IMR-90 (cell line): Measurements from ENCODE around the gene BCL2L13. TPM values are rescaled to one million over a fixed set of nuclear protein-coding genes. Genes with fewer than 3 reads are reported as not detected.
"Not testable (repeated sequence)": the region's sequence is repeated elsewhere in the genome, so short reads cannot be mapped to it uniquely, and the experiment has no call there.

Source experiments
- ATAC-seq: fragments of 200-7000 bp; cut with Tn5 transposase; 2 replicates; pipeline ENCODE4 v1.9.1; 2020; ENCODE audit warnings: low read depth, mild to moderate bottlenecking, moderate library complexity
- BruUV-seq: library from RNA; stranded (reverse); fragments of 400-500 nt; replicated peaks from 2 replicates; lab custom pipeline; 2021; lab: Mats Ljungman, UMichigan
- CTCF ChIA-PET: fragments of 300-600 bp; formaldehyde crosslinking; extraction: SDS; loops from one replicate; lab custom pipeline; 2021; ENCODE audit warnings: antibody characterized with exemption; lab: Yijun Ruan, JAX
- POLR2A ChIA-PET: fragments of 300-600 bp; sonication (Branson Sonifier 250); formaldehyde crosslinking; loops from one replicate; lab custom pipeline; 2022; ENCODE audit warnings: antibody characterized with exemption; ENCODE audit not compliant: unreplicated experiment; lab: Charles Lee
- DNase-seq: peaks from one replicate; pipeline ENCODE4 v3.0.0; 2013
- H2AFZ ChIP-seq: replicated peaks from 2 replicates; pipeline ENCODE3; 2013; ENCODE audit warnings: low read length, mild to moderate bottlenecking; ENCODE audit not compliant: poor library complexity
- H2AK5ac ChIP-seq: 2 replicates; pipeline ENCODE4 v1.6.1; 2013; ENCODE audit warnings: low read depth, low read length, inconsistent platforms
- H2AK9ac ChIP-seq: replicated peaks from 2 replicates; pipeline ENCODE3; 2013; ENCODE audit warnings: mild to moderate bottlenecking, low read depth, low read length, moderate library complexity; ENCODE audit not compliant: poor library complexity
- H2BK120ac ChIP-seq: 2 replicates; pipeline ENCODE4 v1.6.1; 2013; ENCODE audit warnings: low read depth, low read length, inconsistent platforms
- H2BK15ac ChIP-seq: 3 replicates; pipeline ENCODE4 v1.6.1; 2013; ENCODE audit warnings: low read depth, low read length, inconsistent platforms
- H2BK20ac ChIP-seq: 2 replicates; pipeline ENCODE4 v1.6.1; 2013; ENCODE audit warnings: low read depth, mild to moderate bottlenecking, inconsistent platforms, low read length, moderate library complexity
- H2BK5ac ChIP-seq: 2 replicates; pipeline ENCODE4 v1.6.1; 2013; ENCODE audit warnings: mild to moderate bottlenecking, low read depth, low read length, inconsistent platforms; ENCODE audit not compliant: poor library complexity, severe bottlenecking
- H3K14ac ChIP-seq: replicated peaks from 2 replicates; pipeline ENCODE4 v1.6.1; 2013; ENCODE audit warnings: low read depth, low read length, inconsistent platforms
- H3K18ac ChIP-seq: 2 replicates; pipeline ENCODE4 v1.6.1; 2013; ENCODE audit warnings: low read depth, low read length, control low read depth
- H3K23ac ChIP-seq: 2 replicates; pipeline ENCODE4 v1.6.1; 2013; ENCODE audit warnings: low read depth, low read length, inconsistent platforms
- H3K27ac ChIP-seq: 2 replicates; pipeline ENCODE4 v1.5.1; 2013; ENCODE audit warnings: mild to moderate bottlenecking, control low read depth, low read length; ENCODE audit not compliant: insufficient read depth
- H3K27me3 ChIP-seq: 2 replicates; pipeline ENCODE4 v1.6.1; 2013; ENCODE audit warnings: low read length; ENCODE audit not compliant: control insufficient read depth, insufficient read depth
- H3K36me3 ChIP-seq: 2 replicates; pipeline ENCODE4 v1.6.1; 2013; ENCODE audit warnings: low read length, mixed read lengths; ENCODE audit not compliant: control insufficient read depth, insufficient read depth
- H3K4ac ChIP-seq: 2 replicates; pipeline ENCODE4 v1.6.1; 2013; ENCODE audit warnings: low read depth, low read length, inconsistent platforms
- H3K4me1 ChIP-seq: 2 replicates; pipeline ENCODE4 v1.6.1; 2013; ENCODE audit warnings: low read length, mixed read lengths; ENCODE audit not compliant: control insufficient read depth, insufficient read depth
- H3K4me2 ChIP-seq: 2 replicates; pipeline ENCODE4 v1.6.1; 2013; ENCODE audit warnings: low read depth, mild to moderate bottlenecking, control low read depth, low read length, moderate library complexity
- H3K4me3 ChIP-seq: 2 replicates; pipeline ENCODE4 v1.5.1; 2013; ENCODE audit warnings: low read depth, mild to moderate bottlenecking, control low read depth, low read length, moderate library complexity; ENCODE audit not compliant: insufficient read depth
- H3K56ac ChIP-seq: 2 replicates; pipeline ENCODE4 v1.6.1; 2013; ENCODE audit warnings: low read length, inconsistent platforms; ENCODE audit not compliant: insufficient read depth; ENCODE audit errors: extremely low read depth
- H3K79me1 ChIP-seq, 2 experiments: 2 replicates each; pipeline ENCODE4 v1.6.1; 2013; ENCODE audit warnings: low read length in 2 of 2, inconsistent platforms in 1 of 2, low read depth in 1 of 2
- H3K9ac ChIP-seq: 2 replicates; pipeline ENCODE4 v1.6.1; 2013; ENCODE audit warnings: low read depth, low read length, control low read depth
- H3K9me1 ChIP-seq: 2 replicates; pipeline ENCODE4 v1.6.1; 2013; ENCODE audit warnings: low read length, inconsistent platforms; ENCODE audit not compliant: insufficient read depth
- H3K9me3 ChIP-seq: 2 replicates; pipeline ENCODE4 v1.6.1; 2013; ENCODE audit warnings: low read length; ENCODE audit not compliant: control insufficient read depth, insufficient read depth
- H4K20me1 ChIP-seq: 2 replicates; pipeline ENCODE4 v1.6.1; 2013; ENCODE audit warnings: low read length, inconsistent platforms; ENCODE audit not compliant: insufficient read depth
- H4K5ac ChIP-seq: 2 replicates; pipeline ENCODE4 v1.6.1; 2013; ENCODE audit warnings: mild to moderate bottlenecking, low read depth, low read length, control low read depth
- H4K8ac ChIP-seq, 2 experiments: 2 replicates each; pipeline ENCODE4 v1.6.1; 2013; ENCODE audit warnings: low read depth in 2 of 2, low read length in 2 of 2, control low read depth in 1 of 2, inconsistent platforms in 1 of 2
- H4K91ac ChIP-seq: 2 replicates; pipeline ENCODE4 v1.6.1; 2013; ENCODE audit warnings: low read depth, low read length, inconsistent platforms; ENCODE audit not compliant: insufficient read depth
- WGBS, 2 experiments: methylation state at CpG; one replicate each; pipeline versions ENCODE4 v1.1.5 to v1.1.7; 2013; ENCODE audit warnings: missing lambda C conversion rate in 2 of 2; ENCODE audit not compliant: insufficient read length in 1 of 2; ENCODE audit errors: extremely low coverage in 2 of 2; 5-methylcytosine and 5-hydroxymethylcytosine counted together
- dilution Hi-C: fragments of 300-500 bp; cut with HindIII; formaldehyde crosslinking; loops from one replicate; pipeline ENCODE4 v1.14.3; 2018; ENCODE audit warnings: low sequenced_read_pairs; ENCODE audit not compliant: unreplicated experiment
- in situ Hi-C: fragments of 300-500 bp; cut with MboI; formaldehyde crosslinking; loops from 3 replicates; pipeline ENCODE4 v1.14.3; 2019; ENCODE audit warnings: low sequenced_read_pairs, inconsistent platforms, mixed read lengths
- intact Hi-C: fragments of 100-400 bp; cut with micrococcal nuclease; formaldehyde crosslinking; loops from 2 replicates; pipeline ENCODE4 v1.10.0; 2022
- polyA plus RNA-seq, 3 experiments: library from polyadenylated mRNA; depleted of rRNA; stranded (reverse); fragments of >200 nt; gene quantifications; 2 replicates each; pipeline ENCODE4 v1.2.3, GENCODE V29; 2012; ENCODE audit warnings: low replicate concordance in 1 of 3
- total RNA-seq: library from RNA; depleted of rRNA; stranded (reverse); fragments of >200 nt; gene quantifications from 2 replicates; pipeline ENCODE4 v1.2.3, GENCODE V29; 2012

Gene BCL2L13
- total and polyA plus RNA-seq, 2 of the 4 experiments (the other 2 are of a cell fraction), result 42.6 to 86.7 TPM

GRCh38 chr22:17642357-17642756 is 3.8 kb downstream of the BCL2L13 start:
- in situ Hi-C loops, H3K9me3 ChIP-seq, H3K23ac ChIP-seq, H3K18ac ChIP-seq, H3K27me3 ChIP-seq, POLR2A ChIA-PET, H3K27ac ChIP-seq, H3K4me1 ChIP-seq, BruUV-seq, H2BK15ac ChIP-seq, H4K20me1 ChIP-seq, H2AK9ac ChIP-seq, H3K9me1 ChIP-seq, H2AK5ac ChIP-seq, H3K9ac ChIP-seq, H4K5ac ChIP-seq, H2BK20ac ChIP-seq, H4K8ac ChIP-seq, DNase-seq, H2AFZ ChIP-seq, dilution Hi-C loops, H2BK5ac ChIP-seq, ATAC-seq, H4K91ac ChIP-seq, H3K36me3 ChIP-seq, H3K56ac ChIP-seq, H3K14ac ChIP-seq, H3K4me2 ChIP-seq, CTCF ChIA-PET, H2BK120ac ChIP-seq, H3K4ac ChIP-seq, H3K4me3 ChIP-seq, intact Hi-C loops: not testable (repeated sequence)
- no CpG with 5 or more reads among the region's 4 CpGs for WGBS, 2 experiments
- peaks cover 18 to 58% of the 10 kb centered on the region in 2 experiments for H3K79me1 ChIP-seq
